Measurements from ENCODE around the gene SCARF1.
A peak's percentile ranks its signal among the peaks of the same experiment; 100 is the strongest.

Gene SCARF1

GRCh38 chr17:1643293-1643998, 2.1 kb downstream of the SCARF1 start:
- ChIA-PET POLR2A (interaction anchor here (1.4 kb wide), 1 partner anchor 71 kb away, joined by 3 read pairs; no protein-coding TSS in a partner anchor), CTCF (interaction anchor here (1.1 to 1.2 kb wide), 2 partner anchors 66 to 69 kb away, joined by 3 to 4 read pairs; no protein-coding TSS in a partner anchor)
- TF ChIP-seq, protein P1, sequence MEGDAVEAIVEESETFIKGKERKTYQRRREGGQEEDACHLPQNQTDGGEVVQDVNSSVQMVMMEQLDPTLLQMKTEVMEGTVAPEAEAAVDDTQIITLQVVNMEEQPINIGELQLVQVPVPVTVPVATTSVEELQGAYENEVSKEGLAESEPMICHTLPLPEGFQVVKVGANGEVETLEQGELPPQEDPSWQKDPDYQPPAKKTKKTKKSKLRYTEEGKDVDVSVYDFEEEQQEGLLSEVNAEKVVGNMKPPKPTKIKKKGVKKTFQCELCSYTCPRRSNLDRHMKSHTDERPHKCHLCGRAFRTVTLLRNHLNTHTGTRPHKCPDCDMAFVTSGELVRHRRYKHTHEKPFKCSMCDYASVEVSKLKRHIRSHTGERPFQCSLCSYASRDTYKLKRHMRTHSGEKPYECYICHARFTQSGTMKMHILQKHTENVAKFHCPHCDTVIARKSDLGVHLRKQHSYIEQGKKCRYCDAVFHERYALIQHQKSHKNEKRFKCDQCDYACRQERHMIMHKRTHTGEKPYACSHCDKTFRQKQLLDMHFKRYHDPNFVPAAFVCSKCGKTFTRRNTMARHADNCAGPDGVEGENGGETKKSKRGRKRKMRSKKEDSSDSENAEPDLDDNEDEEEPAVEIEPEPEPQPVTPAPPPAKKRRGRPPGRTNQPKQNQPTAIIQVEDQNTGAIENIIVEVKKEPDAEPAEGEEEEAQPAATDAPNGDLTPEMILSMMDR (IDR thresholded peaks at IDR 0.05; ENCODE audit: insufficient read depth, low read length, missing control alignments): peak; percentile 17
- peak overlapping the region; percentile 47; the same call in 1 of the 2 replicates for H3K4me3 ChIP-seq (ENCODE audit: low read depth, low read length)
- DNase-seq (ENCODE audit: low read depth, low spot score): no peak

DNA sequence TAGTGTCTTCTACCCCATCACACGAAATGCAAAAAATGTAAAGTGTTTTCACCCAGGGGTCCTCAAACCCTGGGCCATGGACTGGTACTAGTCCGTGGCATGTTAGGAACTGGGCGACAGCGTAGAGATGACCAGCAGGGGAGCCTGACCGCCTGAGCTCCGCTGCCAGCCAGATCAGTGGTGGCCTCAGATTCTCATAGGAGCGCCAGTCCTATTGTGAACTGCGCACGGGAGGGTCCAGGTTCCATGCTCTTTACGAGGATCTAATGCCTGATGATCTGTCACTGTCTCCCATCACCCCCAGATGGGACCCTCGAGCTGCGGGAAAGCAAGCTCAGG, 4.5 kb downstream of the SCARF1 start:
- no peak for DNase-seq (ENCODE audit: low read depth, low spot score)
- TF ChIP-seq, protein P1 (IDR thresholded peaks at IDR 0.05; ENCODE audit: insufficient read depth, low read length, missing control alignments): no peak
- ChIA-PET POLR2A (no interaction called here), CTCF (interaction anchor here (1.0 to 3.5 kb wide), 4 partner anchors 8 to 63 kb away, joined by 3 to 28 read pairs (median 4); partner anchors contain the start of gene RILP)
- no peak overlapping the region for H3K4me3 ChIP-seq (ENCODE audit: low read depth, low read length)

DNA sequence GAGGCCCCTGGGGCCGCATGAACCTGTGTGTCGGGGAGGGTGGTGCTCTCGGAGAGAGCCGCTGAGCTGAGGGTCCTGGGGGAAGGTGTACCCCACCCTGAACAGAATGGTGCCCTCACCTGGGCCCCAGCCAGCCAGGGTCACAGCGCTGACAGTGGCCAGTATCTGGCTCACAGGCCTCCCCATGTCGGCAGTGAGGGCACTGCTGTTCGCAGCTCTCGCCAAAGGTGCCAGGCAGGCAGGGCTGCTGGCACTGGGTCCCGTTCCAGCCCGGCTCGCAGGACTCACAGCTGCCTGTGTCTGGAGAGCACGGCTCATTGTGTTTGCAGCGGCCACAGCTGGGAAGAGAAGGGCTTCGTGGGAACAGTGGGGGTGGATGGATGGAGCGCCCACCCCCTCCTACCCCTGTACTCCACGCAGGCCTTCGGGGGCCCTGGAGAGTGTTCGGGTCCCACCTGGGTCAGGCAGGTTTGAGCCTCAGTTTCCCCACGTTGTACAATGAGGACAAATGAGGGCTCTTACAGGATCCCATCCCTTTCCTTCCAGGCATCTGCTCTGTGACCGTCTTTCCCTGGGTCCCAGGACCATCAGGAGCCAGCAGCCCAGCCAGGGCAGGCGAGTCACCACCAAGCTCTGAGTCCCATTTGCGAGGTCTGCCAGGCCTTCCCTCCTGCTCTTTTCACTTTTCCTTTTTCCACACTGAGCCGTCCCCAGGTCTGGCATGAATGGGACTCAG, 5.0 kb downstream of the SCARF1 start:
- no peak for DNase-seq (ENCODE audit: low read depth, low spot score)
- CTCF ChIA-PET: interaction anchor here (1.3 to 3.5 kb wide), 3 partner anchors 8 to 63 kb away, joined by 3 to 28 read pairs (median 4); partner anchors contain the start of gene RILP
- POLR2A ChIA-PET: no interaction called here

DNA sequence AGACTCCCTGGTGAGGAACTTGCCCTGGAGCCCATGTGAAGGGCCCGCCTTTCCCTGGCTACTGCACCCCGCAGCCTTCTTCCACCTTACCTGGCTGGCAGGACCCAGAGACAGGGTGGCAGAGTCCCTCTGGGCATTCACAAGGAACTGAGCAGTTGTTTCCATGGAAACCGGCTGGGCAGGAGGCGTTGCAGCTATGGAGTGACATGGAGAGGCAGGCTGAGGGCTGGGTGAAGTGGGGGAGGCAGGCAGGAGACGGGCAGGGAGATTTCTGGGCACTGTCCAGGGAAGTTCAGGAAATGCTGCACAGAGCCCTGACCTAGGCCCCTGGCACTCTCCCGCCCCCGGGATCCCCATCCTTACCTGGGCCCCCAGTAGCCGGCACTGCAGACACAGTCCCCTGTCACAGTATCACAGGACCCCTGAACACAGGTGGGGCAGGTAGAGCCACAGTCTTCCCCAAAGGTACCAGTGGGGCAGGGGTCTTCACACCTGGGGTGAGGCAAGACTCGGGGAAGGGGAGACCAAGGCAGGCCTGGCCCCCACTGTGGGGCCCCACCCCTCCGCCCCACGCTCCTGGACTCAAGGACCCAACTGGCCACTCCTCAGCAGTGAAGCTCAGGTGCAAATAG, 5.9 kb downstream of the SCARF1 start:
- no peak for DNase-seq (ENCODE audit: low read depth, low spot score)
- TF ChIP-seq, protein P1 (IDR thresholded peaks at IDR 0.05; ENCODE audit: insufficient read depth, low read length, missing control alignments): no peak
- ChIA-PET POLR2A (no interaction called here), CTCF (interaction anchor here (1.1 to 3.5 kb wide), 4 partner anchors 8 to 66 kb away, joined by 3 to 28 read pairs (median 4); partner anchors contain the start of genes RILP and SLC43A2)
- no peak overlapping the region for H3K4me3 ChIP-seq (ENCODE audit: low read depth, low read length)

More for the DNA sequence above, 5.0 kb downstream of the SCARF1 start:
- TF ChIP-seq, protein P1 (IDR thresholded peaks at IDR 0.05; ENCODE audit: insufficient read depth, low read length, missing control alignments): no peak
- no peak overlapping the region for H3K4me3 ChIP-seq (ENCODE audit: low read depth, low read length)

DNA sequence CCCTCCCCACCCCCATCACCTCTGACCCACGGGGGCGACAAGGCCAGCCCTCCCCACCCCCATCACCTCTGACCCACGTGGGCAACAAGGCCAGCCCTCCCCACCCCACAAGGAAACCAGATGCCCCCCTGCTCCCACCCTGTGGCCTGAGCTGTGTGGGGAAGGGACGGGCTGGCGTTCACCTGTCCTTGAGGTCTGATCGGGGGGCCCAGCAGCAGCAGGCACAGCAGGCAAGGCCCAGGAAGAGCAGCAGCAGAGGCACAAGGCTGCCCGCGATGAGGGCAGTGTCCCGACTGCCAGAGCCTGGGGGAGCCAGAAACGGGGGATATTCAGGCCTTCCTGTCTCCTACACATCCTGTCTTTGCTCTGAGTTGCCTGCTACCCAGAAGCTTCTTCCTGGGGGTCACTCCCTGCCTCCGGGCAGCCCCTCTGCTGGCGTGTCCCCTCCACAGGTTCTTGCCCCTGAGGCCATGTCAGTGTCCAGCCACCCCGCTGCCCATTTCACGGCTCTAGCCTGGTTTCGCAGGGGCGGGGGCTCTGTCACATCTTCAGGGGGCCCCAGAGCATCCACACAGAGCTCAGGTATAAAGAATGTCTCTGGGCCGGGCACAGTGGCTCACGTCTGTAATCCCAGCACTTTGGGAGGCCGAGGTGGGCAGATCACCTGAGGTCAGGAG, 6.8 kb downstream of the SCARF1 start:
- no peak for DNase-seq (ENCODE audit: low read depth, low spot score)
- TF ChIP-seq, protein P1 (IDR thresholded peaks at IDR 0.05; ENCODE audit: insufficient read depth, low read length, missing control alignments): no peak
- ChIA-PET POLR2A (no interaction called here), CTCF (interaction anchor here (1.0 to 3.5 kb wide), 4 partner anchors 9 to 65 kb away, joined by 3 to 28 read pairs (median 4); partner anchors contain the start of genes RILP and SLC43A2)
- H3K4me3 ChIP-seq (ENCODE audit: low read depth, low read length): no peak overlapping the region
